ENCODE results near the gene KCNIP1.
A peak's percentile ranks its signal among the peaks of the same experiment; 100 is the strongest.

The KCNIP1 gene

DNA sequence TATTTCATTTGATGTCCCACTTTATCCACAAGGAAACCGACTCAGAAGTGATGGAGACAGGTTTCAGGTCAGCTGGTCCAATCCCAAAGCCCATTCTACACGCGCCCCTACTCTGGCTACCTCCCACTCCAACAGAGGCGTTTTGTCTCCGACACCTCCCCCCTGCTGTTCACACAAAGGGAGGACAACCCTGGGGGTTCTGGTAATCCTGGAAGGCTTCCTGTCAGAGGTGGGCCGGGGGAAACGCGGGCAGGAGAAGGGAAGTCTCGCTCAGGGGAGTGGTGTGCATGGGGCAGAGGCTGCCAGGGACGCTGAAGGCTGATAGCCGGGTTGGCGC lies 240.0 kb downstream of the KCNIP1 start:
- TF ChIP-seq, protein P1, sequence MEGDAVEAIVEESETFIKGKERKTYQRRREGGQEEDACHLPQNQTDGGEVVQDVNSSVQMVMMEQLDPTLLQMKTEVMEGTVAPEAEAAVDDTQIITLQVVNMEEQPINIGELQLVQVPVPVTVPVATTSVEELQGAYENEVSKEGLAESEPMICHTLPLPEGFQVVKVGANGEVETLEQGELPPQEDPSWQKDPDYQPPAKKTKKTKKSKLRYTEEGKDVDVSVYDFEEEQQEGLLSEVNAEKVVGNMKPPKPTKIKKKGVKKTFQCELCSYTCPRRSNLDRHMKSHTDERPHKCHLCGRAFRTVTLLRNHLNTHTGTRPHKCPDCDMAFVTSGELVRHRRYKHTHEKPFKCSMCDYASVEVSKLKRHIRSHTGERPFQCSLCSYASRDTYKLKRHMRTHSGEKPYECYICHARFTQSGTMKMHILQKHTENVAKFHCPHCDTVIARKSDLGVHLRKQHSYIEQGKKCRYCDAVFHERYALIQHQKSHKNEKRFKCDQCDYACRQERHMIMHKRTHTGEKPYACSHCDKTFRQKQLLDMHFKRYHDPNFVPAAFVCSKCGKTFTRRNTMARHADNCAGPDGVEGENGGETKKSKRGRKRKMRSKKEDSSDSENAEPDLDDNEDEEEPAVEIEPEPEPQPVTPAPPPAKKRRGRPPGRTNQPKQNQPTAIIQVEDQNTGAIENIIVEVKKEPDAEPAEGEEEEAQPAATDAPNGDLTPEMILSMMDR (conservative IDR thresholded peaks at IDR 0.05) = no peak
- no peak overlapping the region for H3K27ac ChIP-seq

DNA sequence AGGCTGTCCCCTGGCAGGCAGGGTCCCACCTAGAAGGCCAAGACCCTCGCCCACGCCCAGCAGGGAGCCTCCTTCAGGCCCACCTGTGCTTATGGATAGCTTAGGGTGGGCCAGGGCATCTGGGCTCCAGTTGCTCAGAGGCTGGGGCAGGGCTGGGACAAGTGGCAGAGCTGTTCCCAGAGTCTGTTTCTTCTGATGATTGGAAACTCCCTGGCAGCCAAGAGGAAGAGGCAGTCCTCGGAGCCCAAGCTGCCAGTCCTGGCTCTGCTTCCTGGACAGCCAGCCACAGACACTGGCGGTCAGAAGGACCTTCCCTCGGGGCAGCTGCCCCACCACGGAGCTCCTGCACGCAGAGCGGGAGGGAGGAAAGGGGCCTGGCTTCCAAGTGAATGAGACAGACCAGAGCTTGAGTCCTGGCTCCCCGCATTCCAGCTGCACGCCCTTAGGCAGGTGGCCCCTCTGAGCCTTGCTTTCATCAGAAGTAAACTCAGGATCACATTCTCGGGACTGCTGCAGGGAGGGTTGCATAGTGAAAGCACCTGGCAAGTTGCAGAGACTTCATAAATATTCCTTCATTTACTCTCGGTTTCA lies 241.8 kb downstream of the KCNIP1 start:
- TF ChIP-seq, protein P1 (conservative IDR thresholded peaks at IDR 0.05) = no peak
- no peak overlapping the region for H3K27ac ChIP-seq

DNA sequence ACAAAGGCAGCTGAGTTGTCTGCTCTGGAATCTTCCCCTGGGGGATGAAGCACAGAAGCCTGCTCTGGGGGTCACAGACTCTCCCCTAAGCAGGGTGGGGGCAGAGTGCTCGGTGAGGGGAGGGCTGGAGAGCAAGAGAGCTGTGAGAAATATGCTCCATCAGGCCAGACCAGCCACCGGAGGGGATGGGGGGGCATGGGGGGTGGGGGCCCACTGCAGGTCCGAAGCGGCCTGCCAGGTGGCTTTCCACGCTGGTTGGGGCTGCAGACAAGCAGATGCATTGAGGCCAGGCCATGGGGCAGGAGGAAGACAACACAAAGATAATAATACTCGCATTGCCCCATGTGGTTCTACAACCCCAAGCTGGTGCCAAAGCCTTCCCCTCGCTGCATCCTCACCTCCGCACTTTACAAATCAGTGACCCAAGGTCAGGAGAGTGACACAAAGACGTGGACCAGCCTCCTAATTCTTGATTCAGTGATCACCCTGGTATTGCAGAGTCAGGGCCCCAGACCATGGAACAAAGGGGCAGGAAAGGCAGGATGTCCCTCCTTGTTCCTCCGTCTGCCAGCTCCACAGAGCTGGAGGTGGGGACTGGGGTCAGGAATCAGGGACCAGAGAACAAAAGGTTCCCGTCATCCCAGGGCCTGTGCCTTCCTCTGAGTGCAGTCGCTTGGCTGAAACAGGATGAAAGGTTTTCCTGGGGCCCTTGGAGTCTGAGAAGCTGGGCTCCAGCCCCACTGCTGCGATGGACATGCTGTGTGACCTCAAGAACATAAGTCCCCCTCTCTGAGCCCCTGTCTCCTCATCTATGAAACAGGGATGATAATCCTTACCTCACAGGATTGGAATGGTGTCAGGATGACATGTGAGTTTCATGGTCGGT lies 242.5 kb downstream of the KCNIP1 start:
- TF ChIP-seq, protein P1 (conservative IDR thresholded peaks at IDR 0.05) = no peak
- H3K27ac ChIP-seq = no peak overlapping the region

DNA sequence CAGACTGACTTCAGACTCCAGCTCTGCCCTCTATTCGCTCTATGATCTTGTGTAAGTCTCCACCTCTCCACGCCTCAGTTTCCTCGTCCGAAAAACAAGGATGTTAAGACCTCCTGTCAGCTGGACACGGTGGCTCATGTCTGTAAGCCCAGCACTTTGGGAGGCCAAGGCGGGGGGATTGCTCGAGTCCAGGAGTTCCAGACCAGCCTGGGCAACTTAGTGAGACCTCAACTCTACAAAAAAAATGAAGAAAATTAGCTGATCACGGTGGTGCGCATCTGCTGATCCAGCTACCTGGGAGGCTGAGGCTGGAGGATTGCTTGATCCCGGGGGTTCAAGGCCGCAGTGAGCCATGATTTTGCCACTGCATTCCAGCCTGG lies 243.1 kb downstream of the KCNIP1 start:
- H3K27ac ChIP-seq = no peak overlapping the region
- TF ChIP-seq, protein P1 (conservative IDR thresholded peaks at IDR 0.05) = no peak

DNA sequence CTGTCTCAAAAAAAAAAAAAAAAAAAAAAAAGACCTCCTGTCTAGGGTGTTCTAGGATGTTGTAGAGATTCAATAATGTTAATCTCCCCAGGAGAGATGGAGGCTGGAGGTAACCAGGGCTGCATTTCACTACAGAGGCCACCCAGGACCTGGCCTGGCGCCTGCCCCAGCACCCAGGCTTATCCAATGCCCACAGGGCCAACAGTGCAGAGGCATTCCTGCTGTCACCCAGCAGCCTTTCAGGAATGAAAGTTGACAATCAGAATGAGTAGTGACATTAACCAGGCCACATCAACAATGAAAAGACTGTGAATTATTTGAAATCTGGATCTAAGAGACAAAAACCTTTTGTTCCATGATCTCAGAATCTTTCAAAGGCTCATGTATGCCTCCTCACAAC lies 243.5 kb downstream of the KCNIP1 start:
- TF ChIP-seq, protein P1 (conservative IDR thresholded peaks at IDR 0.05) = no peak
- H3K27ac ChIP-seq = no peak overlapping the region

DNA sequence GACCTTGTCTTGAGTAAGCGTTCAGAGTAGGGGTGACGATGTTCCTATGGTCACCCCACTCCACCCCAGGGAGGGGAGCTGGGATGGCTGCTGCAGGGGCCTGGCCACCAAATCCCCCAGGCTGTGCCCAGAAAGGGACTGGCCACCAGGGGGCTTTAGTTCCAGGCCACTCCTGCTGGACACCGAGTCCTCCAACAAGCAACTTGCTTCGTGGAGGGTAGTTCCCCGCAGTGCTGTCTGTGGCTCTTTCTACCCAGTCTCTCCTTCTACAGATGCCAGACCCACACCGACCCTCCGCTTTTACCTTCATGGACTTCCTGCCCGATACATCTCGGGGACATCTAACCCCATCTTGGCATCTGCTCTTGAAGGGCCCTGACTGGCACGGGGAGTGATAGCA lies 244.0 kb downstream of the KCNIP1 start:
- no peak overlapping the region for H3K27ac ChIP-seq
- TF ChIP-seq, protein P1 (conservative IDR thresholded peaks at IDR 0.05) = peak; percentile 58

DNA sequence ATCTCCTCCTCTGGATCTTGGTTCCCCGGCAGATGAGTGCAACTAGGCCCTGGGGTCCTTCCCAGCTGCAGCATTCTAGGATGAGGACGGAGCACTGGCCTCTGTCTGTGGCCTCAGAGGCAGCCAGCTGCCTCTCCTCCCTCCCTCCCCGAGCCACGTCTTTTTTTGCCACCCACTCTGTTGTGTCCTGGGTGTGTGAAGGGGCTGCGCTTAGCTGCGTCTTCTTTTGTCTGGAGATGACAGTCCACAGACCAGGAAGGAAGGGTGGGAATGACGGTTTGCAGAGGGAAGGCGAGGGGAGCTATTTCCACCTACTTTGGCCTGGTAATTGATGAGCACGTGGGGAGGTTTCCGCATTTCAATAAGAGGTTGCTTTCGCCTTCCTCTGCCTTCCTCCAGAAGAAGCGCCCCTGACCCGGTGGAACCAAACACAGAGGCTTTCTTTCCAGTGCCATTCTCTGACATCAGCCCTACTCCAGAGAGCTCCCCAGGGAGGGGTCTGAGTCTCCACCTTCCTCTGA lies 245.2 kb downstream of the KCNIP1 start:
- H3K27ac ChIP-seq = peak overlapping the region; percentile 31; the same call in 1 of the 2 replicates
- TF ChIP-seq, protein P1 (conservative IDR thresholded peaks at IDR 0.05) = no peak
